Stimulated activated naive CD8-positive, alpha-beta T cell treated with anti-CD3 and anti-CD28 coated beads, Interleukin-15, amount 100 ng/mL, for 72 hours (primary cell): ENCODE results near the gene UBE2V1.
A peak's percentile ranks its signal among the peaks of the same experiment; 100 is the strongest.

Experiments
- ATAC-seq: fragments of 150-1000 bp; cut with Tn5 transposase; 2 replicates; pipeline ENCODE4 v1.10.0; 2021; ENCODE audit warnings: mild to moderate bottlenecking, moderate library complexity
- DNase-seq, 2 donors: peaks; one replicate each; pipeline ENCODE4 v3.0.0; 2021 to 2022
- H3K27ac Mint-ChIP-seq, 2 donors: one replicate each; pipeline ENCODE4 v1.8.0; 2022; ENCODE audit warnings: mild to moderate bottlenecking in 2 of 2, mixed read lengths in 2 of 2, moderate library complexity in 2 of 2
- H3K27me3 Mint-ChIP-seq: one replicate; pipeline ENCODE4 v1.8.0; 2022; ENCODE audit warnings: mixed read lengths
- H3K4me1 Mint-ChIP-seq: one replicate; pipeline ENCODE4 v1.8.0; 2022; ENCODE audit warnings: mild to moderate bottlenecking, mixed read lengths
- H3K4me3 Mint-ChIP-seq, 2 donors: one replicate each; pipeline ENCODE4 v1.8.0; 2022; ENCODE audit warnings: mild to moderate bottlenecking in 2 of 2, mixed read lengths in 2 of 2, moderate library complexity in 1 of 2
- H3K9me3 Mint-ChIP-seq, 2 donors: one replicate each; pipeline ENCODE4 v1.8.0; 2022; ENCODE audit warnings: mixed read lengths in 2 of 2

The UBE2V1 gene

DNA sequence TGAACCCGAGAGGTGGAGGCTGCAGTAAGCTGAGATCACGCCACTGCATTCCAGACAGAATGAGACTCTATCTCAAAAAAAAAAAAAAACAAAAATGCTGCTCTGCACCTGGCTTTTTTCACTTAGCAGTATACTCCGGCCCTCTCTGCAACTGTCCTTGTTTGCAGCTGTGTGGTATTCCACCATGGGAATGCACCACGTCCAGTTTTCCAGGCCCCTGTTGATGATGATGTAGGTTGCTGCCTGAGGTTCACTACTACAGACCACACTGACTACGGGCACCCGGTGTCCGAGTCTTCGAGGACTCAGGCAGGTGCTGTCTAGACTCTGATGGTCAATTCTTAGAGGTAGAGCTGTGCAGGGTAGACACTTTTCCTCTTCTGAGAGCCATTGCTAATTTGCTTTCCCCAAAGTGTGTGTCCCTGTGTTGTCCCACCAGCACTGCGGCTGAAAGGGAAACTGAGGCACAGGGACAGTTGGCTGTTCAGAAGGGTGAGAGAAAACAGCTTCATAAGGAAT, 56.5 kb downstream of the UBE2V1 start:
- Mint-ChIP-seq H3K9me3 (no peaks in the 10 kb centered on the region), H3K4me3 (no peak overlapping the region), H3K4me1 (peaks cover 12% of the 10 kb centered on the region), H3K27me3 (no peaks in the 10 kb centered on the region), H3K27ac (no peak overlapping the region)
- ATAC-seq (no peak), DNase-seq (no peak)

DNA sequence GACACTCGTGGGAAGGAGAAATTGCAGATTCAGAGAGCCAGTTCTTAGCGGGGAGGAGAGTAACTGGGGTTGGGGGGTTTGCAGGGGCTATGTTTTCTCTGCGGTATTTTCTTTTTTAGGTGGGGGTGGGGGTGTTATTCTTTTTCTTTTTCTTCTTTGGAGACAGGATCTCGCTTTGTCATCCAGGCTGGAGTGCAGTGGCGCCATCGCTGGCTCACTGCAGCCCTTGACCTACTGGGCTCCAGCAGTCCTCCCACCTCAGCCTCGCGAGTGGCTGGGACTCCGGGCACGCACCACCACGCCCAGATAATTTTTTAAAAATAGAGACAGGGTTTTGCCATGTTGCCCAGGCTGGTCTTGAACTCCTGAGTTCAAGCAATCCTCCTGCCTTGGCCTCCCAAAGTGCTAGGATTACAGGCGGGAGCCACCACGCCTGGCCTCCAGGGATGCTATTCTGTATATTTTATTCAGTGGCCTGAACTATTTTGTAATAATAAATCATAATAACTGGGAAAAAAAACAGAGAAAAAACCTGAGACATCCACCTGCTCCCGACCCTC, 57.3 kb downstream of the UBE2V1 start:
- H3K4me1 Mint-ChIP-seq = peaks cover 12% of the 10 kb centered on the region
- no peaks in the 10 kb centered on the region for H3K9me3 Mint-ChIP-seq
- DNase-seq (no peak), ATAC-seq (no peak)
- H3K27me3 Mint-ChIP-seq = no peaks in the 10 kb centered on the region
- no peak overlapping the region for H3K27ac Mint-ChIP-seq
- no peak overlapping the region for H3K4me3 Mint-ChIP-seq

DNA sequence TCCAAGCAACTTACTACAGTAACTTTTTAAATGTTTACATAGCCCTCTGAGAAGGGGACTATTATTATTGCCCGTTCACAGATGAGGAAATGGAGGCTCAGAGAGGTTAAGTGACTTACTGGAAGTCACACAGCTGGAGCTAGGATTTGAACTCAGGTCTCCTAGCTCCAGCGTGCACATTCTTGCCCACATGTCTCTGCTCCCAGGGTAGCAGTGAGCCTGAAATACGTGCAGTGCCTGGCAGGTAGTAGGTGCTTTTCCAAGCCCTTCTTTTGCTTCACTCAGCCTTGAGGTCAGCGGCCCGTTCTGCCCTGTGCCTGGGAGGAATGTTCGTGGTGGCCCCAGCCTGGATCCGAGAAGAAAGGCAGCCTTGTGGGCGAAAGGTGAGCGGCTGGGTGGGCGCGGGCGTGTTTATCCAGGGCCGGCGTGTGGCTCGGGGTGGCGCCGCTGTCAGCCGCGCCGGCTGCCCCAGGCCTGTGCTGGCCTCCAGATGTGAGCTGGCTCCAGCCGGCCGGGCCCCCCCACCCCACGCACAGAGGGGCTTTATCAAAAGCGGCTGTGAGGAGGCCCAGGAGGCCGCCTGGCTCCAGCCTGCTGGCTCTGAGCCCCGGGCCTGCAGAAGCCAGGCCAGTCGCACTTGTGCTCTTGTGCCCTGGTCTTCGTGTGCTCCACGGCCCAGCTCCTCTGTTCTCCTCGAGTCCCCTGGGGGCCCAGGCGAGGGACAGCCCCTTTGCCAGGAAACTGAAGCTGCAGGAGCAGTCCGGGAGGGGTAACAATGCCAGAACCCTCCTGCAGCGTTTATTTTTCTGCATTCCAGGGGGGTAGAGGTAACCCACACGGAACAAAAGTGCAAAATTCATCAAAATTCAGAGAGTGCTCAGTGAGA, 58.1 kb downstream of the UBE2V1 start:
- Mint-ChIP-seq H3K4me1 (peaks cover 14% of the 10 kb centered on the region), H3K4me3 (no peak overlapping the region), H3K9me3 (no peaks in the 10 kb centered on the region), H3K27me3 (no peaks in the 10 kb centered on the region), H3K27ac (no peak overlapping the region)
- ATAC-seq = no peak
- DNase-seq = no peak

DNA sequence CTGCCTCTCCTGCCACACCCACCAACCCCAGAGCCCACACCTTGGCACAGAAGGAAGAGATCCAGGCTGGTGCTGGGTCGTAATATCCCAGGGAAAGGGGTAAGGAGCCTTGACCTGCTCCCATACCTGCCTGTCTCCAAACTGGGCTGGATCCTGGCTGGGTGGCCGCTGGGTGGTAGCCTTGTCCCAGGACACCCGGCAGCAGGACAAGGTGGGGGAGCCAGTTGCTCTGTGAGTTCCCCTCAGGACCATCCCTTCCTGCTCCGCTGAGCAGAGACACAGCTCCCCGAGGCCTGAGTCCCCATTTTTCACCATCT, 58.8 kb downstream of the UBE2V1 start:
- Mint-ChIP-seq H3K27ac (no peak overlapping the region), H3K27me3 (no peaks in the 10 kb centered on the region), H3K9me3 (no peaks in the 10 kb centered on the region), H3K4me3 (no peak overlapping the region), H3K4me1 (peaks cover 21% of the 10 kb centered on the region)
- ATAC-seq (no peak), DNase-seq (no peak)

GRCh38 chr20:50053362-50054230, 59.4 kb downstream of the UBE2V1 start:
- no peak for ATAC-seq
- DNase-seq = no peak
- Mint-ChIP-seq H3K4me1 (peaks cover 27% of the 10 kb centered on the region), H3K27ac (no peak overlapping the region), H3K27me3 (no peaks in the 10 kb centered on the region), H3K4me3 (no peak overlapping the region), H3K9me3 (no peaks in the 10 kb centered on the region)

DNA sequence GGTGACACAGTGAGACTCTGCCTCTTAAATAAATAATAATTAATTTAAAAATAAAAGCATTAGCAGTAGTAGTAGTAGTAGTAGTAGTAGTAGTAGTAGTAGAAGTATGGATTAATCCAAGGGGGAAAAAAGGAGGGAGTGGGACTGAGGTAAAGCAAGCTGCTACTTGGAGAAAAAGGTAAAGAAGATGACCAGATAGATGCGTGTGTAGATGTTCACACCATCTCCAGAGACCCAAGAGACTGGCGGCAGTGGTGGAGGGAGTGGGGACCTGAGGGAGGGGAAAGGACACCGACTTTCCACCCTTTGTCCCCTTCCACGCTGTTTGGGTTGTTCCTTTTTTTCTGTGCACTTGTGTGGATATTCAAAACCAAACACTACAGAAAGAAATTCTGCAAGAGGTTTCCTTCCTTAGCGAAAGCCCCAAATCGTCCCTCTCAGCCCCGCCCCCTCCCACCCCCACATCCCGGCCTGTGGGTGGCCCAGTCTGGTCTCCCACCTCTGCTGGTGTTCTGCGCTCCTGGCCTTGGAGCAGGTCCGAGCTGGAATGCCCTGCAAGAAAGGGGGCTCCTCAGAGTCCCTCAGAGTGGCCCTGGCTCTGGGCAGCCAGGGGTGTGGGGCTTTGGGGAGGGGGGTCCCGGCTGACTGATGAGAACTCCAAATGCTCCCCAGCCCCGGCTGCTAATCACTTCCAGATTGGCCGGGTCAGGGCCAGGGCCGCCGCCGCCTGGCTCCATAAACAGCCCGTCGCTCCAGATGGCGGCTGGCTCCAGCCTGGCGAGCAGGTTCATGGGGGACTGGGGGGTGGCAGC, 60.2 kb downstream of the UBE2V1 start:
- Mint-ChIP-seq H3K27ac (no peak overlapping the region), H3K9me3 (no peaks in the 10 kb centered on the region), H3K4me3 (no peak overlapping the region), H3K4me1 (peaks cover 35% of the 10 kb centered on the region), H3K27me3 (peaks cover 3% of the 10 kb centered on the region)
- DNase-seq (no peak), ATAC-seq (no peak)

- no peak for DNase-seq
- H3K9me3 Mint-ChIP-seq = no peaks in the 10 kb centered on the region
- ATAC-seq = no peak
- H3K4me1 Mint-ChIP-seq = peaks cover 30% of the 10 kb centered on the region
- no peak overlapping the region for H3K4me3 Mint-ChIP-seq
- no peak overlapping the region for H3K27ac Mint-ChIP-seq
- peaks cover 10% of the 10 kb centered on the region for H3K27me3 Mint-ChIP-seq
Measured at GRCh38 chr20:50050660-50051308, 62.2 kb downstream of the UBE2V1 start.

DNA sequence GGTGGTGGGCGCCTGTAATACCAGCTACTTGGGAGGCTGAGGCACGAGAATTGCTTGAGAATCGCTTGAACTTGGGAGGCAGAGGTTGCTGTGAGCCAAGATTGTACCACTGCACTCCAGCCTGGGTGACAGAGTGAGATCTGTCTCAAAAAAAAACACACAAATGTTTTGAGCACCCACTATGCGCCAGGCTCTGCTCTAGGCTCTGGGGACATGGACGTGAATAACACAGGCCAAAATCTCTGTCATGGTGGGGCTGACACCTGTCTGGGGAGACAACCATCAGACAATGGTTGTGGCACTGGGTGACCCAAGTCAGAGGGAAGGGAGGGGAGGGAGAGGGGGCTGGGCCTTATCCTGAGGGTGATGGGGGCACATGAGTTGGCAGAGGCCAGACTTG, 62.7 kb downstream of the UBE2V1 start:
- no peaks in the 10 kb centered on the region for H3K9me3 Mint-ChIP-seq
- H3K4me3 Mint-ChIP-seq = no peak overlapping the region
- H3K27me3 Mint-ChIP-seq = peaks cover 10% of the 10 kb centered on the region
- ATAC-seq = no peak
- no peak for DNase-seq
- no peak overlapping the region for H3K27ac Mint-ChIP-seq
- peaks cover 30% of the 10 kb centered on the region for H3K4me1 Mint-ChIP-seq

GRCh38 chr20:50049442-50050026, 63.4 kb downstream of the UBE2V1 start:
- Mint-ChIP-seq H3K27ac (no peak overlapping the region), H3K9me3 (no peaks in the 10 kb centered on the region), H3K27me3 (peaks cover 10% of the 10 kb centered on the region), H3K4me3 (no peak overlapping the region), H3K4me1 (peaks cover 30% of the 10 kb centered on the region)
- DNase-seq (no peak), ATAC-seq (no peak)

DNA sequence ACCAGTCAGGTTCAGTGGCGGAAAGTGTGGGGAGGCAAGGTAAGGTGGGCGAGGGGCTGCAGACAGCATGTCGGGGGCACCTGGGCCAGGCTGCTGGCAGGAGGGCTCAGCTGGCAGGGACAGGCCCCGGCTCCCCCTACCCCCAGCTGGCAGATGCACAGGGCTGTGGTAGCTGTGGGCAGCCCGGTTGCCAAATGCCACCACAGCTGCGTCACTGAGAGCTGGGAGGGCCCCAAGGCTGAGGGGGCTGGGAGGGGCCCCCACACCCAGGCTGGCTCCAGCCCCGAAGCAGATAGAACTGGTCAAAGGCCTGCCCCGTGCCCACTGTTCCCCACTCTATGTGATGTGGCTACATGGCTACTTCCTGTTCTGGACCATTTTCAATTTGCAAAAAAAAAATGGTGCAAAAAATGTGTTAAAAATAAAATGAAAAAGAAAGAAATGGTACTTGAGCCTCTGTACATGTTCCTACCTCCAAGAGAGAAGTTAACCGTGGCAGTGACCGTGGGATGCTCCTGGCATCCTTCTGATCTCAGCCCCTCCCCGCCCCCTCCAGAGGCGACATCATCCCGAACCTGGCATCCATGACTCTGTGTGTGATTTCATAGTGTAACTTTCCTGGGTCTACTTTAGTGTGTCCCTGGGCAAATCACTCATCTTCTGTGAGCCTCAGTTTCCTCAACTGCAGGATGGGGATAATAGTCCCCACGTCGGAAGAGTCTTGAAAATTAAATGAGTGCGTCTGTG, 64.4 kb downstream of the UBE2V1 start:
- peak overlapping the region in 1 of 2 donors; percentile 90 for H3K27ac Mint-ChIP-seq
- H3K4me3 Mint-ChIP-seq = peak overlapping the region; percentile 41 to 45
- peaks cover 30% of the 10 kb centered on the region for H3K4me1 Mint-ChIP-seq
- H3K9me3 Mint-ChIP-seq = no peaks in the 10 kb centered on the region
- DNase-seq (peak; percentile 40 to 66), ATAC-seq (peak; percentile 96)
- H3K27me3 Mint-ChIP-seq = peaks cover 14% of the 10 kb centered on the region

DNA sequence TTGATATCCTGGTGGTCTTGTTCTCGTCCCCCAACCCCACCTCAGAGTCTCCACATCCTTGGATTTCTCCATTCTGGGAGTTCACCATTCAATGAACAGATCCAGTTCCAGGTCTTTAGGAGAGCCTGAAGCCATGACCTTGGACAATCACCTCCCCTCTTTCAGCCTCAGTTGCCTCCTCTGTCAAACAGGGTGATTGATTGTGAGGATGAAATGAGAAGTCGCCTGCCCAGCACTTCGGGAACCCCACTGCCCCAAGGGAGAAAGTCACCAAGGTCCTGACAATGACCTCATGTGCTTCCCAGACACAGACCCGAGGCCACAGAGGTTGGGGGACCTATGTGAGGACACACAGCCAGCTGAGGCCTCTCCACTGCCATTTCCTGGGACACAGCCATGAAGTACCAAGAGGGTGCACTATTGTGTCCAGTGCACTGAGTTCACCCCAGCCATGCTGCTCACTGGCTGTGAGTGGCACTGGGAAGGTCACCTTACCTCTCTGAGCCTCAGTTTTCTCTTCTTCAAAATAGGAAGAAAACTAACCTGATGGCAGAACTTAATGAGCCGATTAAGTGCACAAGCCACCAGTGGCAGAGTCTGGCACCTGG, 68.5 kb downstream of the UBE2V1 start:
- no peak overlapping the region for H3K4me3 Mint-ChIP-seq
- peaks cover 23% of the 10 kb centered on the region for H3K27me3 Mint-ChIP-seq
- no peak for DNase-seq
- H3K9me3 Mint-ChIP-seq = no peaks in the 10 kb centered on the region
- peaks cover 25% of the 10 kb centered on the region for H3K4me1 Mint-ChIP-seq
- peak overlapping the region in 1 of 2 donors; percentile 29 for H3K27ac Mint-ChIP-seq
- no peak for ATAC-seq

DNA sequence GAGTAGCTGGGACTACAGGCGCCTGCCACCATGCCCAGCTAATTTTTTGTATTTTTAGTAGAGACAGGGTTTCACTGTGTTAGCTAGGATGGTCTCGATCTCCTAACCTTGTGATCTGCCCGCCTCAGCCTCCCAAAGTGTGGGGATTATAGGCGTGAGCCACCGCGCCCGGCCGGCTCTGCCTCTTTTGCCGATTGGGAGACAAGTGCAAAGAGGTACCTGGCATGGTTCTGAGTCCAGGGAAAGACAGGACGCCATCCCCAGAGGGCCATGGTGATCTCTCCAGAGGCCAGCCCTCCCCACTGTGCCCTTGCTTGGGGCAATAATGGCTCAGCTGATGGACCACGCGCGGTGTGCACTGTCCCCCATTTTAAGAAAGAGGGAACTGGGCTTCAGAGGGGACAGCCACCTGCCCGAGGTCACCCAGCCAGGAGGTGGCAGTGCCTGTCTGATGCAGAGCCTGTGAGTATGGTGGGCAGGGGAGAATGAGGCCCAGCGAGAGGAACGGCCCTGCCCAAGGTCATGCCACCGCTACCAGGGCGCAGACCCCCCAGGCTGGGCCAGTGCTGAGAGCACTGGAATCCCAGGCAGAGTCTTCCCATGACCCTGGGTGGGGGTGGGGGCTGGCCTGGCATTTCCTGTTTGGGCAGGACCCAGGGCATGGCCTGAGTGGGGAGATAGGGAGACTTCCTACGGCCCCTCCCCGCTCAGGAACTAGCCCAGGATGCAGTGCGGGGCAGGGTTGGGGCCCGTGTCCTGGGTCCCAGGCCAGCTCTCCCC, 69.2 kb downstream of the UBE2V1 start:
- Mint-ChIP-seq H3K27me3 (peaks cover 23% of the 10 kb centered on the region), H3K4me3 (no peak overlapping the region), H3K9me3 (no peaks in the 10 kb centered on the region), H3K4me1 (peaks cover 18% of the 10 kb centered on the region), H3K27ac (peak overlapping the region in 1 of 2 donors; percentile 29)
- DNase-seq = no peak
- ATAC-seq = no peak
